ENCODE measurements around the gene UTS2B.

UTS2B gene

GRCh38 chr3:191329654-191330529 lies at the start of gene UTS2B:
Gene UTS2B, minus strand, starts transcription at chr3:191330526. Its CDS starts 48,337 bp downstream, at chr3:191282189.
- DNase-seq, result peak in 1 of 2 donors; percentile 21

- no peak for DNase-seq
Measured at GRCh38 chr3:191380001-191380400, 49.7 kb upstream of the UTS2B start.

GRCh38 chr3:191379446-191379845 lies 49.1 kb upstream of the UTS2B start:
- DNase-seq, result no peak

- no peak for DNase-seq
Measured at GRCh38 chr3:191378142-191378812, 48.0 kb upstream of the UTS2B start.

- DNase-seq, result no peak
Measured at GRCh38 chr3:191376516-191377141, 46.3 kb upstream of the UTS2B start.

GRCh38 chr3:191373327-191373726 lies 43.0 kb upstream of the UTS2B start:
- no peak for DNase-seq

- peak; percentile 1 to 10 for DNase-seq
Measured at GRCh38 chr3:191372122-191372521, 41.8 kb upstream of the UTS2B start.

- DNase-seq, result no peak
Measured at GRCh38 chr3:191369616-191370010, 39.3 kb upstream of the UTS2B start.

GRCh38 chr3:191368755-191369615 lies 38.7 kb upstream of the UTS2B start:
- DNase-seq, result no peak

- DNase-seq, result no peak
Measured at GRCh38 chr3:191366675-191367074, 36.3 kb upstream of the UTS2B start.

GRCh38 chr3:191363221-191363620 lies 32.9 kb upstream of the UTS2B start:
- no peak for DNase-seq

- DNase-seq, result no peak
Measured at GRCh38 chr3:191362524-191363090, 32.3 kb upstream of the UTS2B start.

- DNase-seq, result no peak
Measured at GRCh38 chr3:191362037-191362436, 31.7 kb upstream of the UTS2B start.

GRCh38 chr3:191361456-191361855 lies 31.1 kb upstream of the UTS2B start:
- no peak for DNase-seq

- no peak for DNase-seq
Measured at GRCh38 chr3:191360620-191361019, 30.3 kb upstream of the UTS2B start.

- no peak for DNase-seq
Measured at GRCh38 chr3:191358929-191359328, 28.6 kb upstream of the UTS2B start.

- DNase-seq, result no peak
Measured at GRCh38 chr3:191357909-191358308, 27.6 kb upstream of the UTS2B start.

- no peak for DNase-seq
Measured at GRCh38 chr3:191356631-191357439, 26.5 kb upstream of the UTS2B start.

GRCh38 chr3:191355406-191355805 lies 25.1 kb upstream of the UTS2B start:
- no peak for DNase-seq

- no peak for DNase-seq
Measured at GRCh38 chr3:191353022-191353777, 22.9 kb upstream of the UTS2B start.

GRCh38 chr3:191352014-191352413 lies 21.7 kb upstream of the UTS2B start:
- DNase-seq, result no peak
